Measurements from ENCODE around the gene QSER1.
A peak's percentile ranks its signal among the peaks of the same experiment; 100 is the strongest.
"Not testable (repeated sequence)": the region's sequence is repeated elsewhere in the genome, so short reads cannot be mapped to it uniquely, and the experiment has no call there.

Gene QSER1

GRCh38 chr11:32892355-32893092 lies at the start of gene QSER1:
Gene QSER1 (plus strand): TSS chr11:32892811. CDS start chr11:32893126, 315 bp downstream.
- peak; percentile 57 for DNase-seq (ENCODE audit: low read depth)

DNA sequence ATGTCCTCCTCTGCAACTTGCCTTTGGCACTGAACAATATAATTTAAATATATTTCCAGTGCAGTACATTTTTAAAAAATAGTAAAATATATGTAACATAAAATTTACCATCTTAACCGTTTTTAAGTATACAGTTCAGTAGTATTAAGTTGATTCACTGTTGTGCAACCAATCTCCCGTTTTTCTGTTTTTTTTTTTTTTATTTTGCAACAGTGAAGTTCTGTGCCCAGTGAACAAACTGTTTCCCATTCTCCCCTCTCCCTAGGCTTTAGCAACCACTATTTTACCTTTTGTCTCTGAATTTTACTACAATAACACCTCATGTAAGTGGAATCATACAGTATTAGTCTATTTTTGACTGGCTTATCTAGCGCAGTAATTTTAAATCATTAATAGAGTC lies 49.1 kb upstream of the QSER1 start:
- DNase-seq (ENCODE audit: low read depth) = no peak

DNA sequence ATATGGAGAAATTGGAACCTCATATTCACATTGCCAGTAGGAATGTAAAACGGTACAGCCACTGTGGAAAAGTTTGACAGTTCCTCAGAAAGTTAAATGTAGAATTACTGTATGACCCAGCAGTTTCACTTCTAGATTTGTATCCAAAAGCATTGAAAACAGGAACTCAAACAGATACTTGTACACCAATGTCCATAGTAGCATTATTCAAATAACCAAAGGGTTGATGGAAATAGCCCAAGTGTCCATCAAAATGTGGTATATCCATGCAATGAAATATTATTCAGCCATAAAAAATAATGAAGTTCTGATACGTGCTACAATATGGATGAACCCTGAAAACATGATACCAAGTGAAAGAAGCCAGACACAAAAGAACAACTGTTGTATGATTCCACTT lies 45.1 kb upstream of the QSER1 start:
- DNase-seq (ENCODE audit: low read depth) = no peak

DNA sequence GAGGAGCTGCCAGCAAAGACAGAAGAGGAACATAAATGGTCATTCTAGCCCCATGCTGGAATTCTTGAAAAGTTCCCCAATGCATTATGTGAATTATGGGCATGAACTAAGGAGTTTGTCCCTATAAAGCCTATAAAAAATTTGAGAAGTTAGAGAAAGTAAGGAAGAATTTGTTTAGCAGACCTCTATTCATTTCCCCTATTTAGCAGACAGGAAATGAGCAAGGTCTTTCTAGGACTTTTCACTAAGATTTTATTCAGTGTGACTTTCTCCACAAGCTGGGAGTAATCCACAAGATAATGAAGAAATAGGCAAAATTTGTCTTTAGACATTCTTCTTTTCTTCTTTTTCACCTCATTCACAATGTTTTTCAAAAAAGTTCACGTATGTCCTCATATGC lies 42.9 kb upstream of the QSER1 start:
- no peak for DNase-seq (ENCODE audit: low read depth)

DNA sequence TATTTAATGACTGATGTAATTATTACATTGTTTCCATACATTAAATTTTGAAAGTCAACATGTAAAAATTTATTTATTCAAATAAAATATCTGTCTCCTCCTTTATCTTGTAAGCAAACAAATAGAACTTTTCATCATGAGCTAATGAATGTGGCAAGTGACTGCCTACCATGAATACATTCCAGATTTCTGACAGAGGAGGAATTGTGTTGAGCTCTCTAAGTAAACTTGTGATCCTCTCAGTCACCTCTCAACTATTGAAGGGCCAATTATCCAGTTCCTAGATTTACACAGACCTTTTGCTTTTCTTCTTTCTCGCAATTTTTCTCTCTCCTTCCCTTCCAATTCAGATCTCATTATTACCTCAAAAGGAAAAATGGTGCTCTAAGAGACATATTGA lies 41.4 kb upstream of the QSER1 start:
- DNase-seq (ENCODE audit: low read depth) = no peak

DNA sequence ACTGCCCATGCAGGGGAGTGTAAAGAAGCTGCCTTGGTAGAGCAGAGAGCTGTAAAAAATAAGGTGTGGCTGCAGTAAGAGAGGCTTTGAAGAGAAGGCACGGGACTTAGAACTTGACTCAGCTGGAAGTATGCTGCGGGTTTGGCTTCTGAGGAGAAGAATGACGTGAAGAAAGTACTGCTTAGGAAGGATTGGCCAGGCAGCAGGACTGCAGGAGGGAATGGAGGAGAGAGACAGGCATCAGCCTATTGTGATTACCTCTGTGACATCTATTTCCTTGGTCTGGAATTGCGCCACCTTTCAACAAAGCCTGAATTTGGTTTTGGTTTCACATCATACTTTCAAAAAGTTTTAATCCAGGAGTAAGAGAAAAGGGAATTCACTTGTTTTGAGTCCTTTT lies 40.4 kb upstream of the QSER1 start:
- peak; percentile 67 for DNase-seq (ENCODE audit: low read depth)

DNA sequence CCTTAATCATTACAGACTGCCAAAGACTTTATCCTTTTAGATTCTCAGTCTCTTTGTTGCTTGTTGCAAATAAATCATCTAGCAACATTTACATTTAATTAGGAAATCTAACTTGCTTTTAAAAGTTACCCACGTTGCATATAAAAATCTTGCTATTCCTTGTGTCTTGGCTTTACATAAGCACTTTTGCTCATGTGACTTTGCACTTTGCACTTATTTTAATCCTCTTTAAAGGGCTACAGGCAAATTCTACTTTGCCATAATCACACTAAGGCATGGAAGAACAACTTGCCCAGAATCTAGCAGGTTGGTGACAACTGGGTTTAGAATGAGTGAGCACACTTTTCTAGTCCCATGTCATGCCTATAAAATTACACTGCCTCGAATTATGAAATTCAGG lies 37.0 kb upstream of the QSER1 start:
- DNase-seq (ENCODE audit: low read depth) = no peak

- no peak for DNase-seq (ENCODE audit: low read depth)
Measured at GRCh38 chr11:32858731-32859130, 33.9 kb upstream of the QSER1 start.

GRCh38 chr11:32861850-32862577 lies 30.6 kb upstream of the QSER1 start:
- no peak for DNase-seq (ENCODE audit: low read depth)

DNA sequence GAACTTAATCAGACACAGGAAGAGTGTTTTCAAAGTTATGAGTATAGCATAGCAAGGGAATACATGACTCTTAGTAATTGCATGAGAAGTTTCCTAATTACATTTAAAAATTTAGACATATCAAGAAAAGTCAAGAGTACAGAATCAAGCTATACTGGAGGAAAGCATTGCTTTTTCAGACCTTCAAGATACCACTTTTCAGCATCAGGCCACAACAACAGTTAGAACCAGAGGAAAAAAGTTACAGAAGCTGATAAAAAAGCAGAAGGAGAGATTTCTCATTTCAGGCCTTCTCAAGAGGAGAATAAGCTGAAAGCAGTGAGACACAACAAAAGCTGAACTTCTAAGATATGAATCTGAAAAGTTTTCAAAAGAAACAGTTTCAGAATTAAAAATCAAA lies 28.1 kb upstream of the QSER1 start:
- no peak for DNase-seq (ENCODE audit: low read depth)

- not testable (repeated sequence) for DNase-seq (ENCODE audit: low read depth)
Measured at GRCh38 chr11:32868752-32869151, 23.9 kb upstream of the QSER1 start.

DNA sequence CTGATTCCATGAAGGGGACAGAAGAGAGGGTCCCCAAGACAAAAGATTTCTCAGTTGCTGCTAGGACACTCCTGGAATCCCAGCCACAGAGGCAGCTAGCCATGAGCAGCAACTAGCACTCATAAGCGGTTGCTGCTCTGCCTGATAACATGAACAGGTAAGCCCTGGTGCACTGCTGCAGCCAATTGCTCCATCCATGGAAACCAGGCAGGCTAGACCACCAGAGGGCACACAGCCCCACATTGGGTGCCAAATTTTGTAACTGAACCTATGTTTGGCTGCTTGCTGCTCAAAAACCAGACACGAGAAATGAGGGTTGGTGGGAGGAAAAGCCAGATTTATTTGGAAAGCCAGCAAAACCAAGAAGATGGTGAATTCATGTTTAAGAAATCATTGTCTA lies 21.9 kb upstream of the QSER1 start:
- DNase-seq (ENCODE audit: low read depth) = no peak

GRCh38 chr11:32874132-32874531 lies 18.5 kb upstream of the QSER1 start:
- no peak for DNase-seq (ENCODE audit: low read depth)

DNA sequence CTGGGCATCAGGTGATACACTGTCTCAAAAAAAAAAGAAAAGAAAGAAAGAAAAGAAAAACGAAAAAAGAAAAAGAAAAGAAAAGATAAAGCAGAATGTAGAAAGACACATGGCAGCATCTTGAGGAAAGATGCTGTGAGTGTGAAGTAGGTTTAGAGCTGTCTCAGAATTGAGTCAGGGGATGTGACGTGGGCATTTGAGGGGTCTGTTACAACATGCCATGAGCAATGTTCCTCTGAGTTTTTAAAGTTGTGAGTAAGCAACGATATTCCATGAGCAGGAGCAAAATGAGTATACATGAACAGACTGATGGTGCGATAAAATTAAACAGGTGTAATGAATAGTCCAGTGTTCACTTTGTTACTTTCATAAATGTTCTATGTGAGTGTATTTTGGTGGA lies 11.3 kb upstream of the QSER1 start:
- no peak for DNase-seq (ENCODE audit: low read depth)

DNA sequence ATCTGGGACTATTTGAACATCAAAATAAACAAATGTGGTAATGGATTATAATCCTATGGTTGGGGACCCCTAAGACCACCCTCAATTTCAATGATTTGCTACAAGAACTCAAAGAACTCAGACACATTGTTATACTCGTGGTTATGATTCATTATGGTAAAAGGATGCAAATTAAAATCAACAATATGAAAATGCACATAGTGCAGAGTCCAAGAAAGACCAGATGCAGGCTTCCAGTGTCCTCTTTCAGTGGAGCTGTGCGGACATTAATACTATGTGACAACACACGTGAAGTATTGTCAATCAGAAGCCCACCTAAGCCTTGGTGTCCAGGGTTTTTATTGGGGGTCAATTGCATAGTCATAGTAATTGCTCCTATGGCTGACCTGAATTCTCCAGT lies 9.2 kb upstream of the QSER1 start:
- no peak for DNase-seq (ENCODE audit: low read depth)

- no peak for DNase-seq (ENCODE audit: low read depth)
Measured at GRCh38 chr11:32884023-32884422, 8.6 kb upstream of the QSER1 start.

DNA sequence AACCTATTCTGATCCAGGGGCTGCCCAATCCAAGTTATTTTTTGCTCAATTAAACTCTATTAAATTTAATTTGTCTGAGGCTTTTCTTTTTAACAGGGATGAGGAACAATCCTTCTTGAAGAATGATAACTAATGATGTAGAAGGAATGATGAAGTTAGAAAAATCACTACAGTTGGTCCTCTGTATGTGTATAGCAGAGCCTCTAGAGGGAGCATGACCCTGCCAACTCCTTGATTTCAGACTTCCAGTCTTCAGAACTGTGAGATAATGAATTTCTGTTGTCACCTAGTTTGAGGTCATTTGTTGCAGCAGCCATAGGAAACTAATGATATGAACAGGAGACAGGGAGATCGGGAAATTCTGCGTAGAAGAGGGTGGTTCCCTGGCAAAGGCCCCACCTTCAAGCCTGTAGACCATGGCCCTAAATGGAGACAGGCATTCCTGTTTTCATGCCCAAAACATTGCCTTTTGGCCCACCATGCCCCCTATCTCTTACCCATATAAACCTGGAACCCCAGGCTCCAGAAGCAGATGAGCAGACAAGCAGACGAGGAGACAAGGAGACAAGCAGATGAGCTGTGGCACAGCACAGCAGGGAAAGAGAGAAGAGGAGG lies 7.7 kb upstream of the QSER1 start:
- DNase-seq (ENCODE audit: low read depth) = peak; percentile 40

DNA sequence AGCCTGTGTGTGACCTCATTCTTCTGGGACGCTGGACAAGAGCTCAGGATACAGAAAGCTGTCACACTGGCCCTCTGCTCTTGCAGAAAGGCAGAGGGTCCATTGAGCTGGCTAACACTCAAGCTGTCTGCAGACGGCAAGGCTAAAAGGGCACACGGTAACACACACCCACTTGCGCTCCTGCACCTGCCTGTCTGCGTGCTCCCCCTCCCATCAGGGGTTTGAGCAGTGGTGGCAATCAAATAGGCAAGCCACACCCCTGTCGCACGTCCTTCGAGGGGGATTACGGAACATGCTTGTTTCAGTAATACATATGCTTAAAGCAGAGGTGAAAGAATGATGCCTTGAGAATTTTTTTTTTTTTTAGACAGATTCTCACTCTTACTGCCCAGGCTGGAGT lies 7.1 kb upstream of the QSER1 start:
- no peak for DNase-seq (ENCODE audit: low read depth)

- no peak for DNase-seq (ENCODE audit: low read depth)
Measured at GRCh38 chr11:32886180-32886579, 6.4 kb upstream of the QSER1 start.

DNA sequence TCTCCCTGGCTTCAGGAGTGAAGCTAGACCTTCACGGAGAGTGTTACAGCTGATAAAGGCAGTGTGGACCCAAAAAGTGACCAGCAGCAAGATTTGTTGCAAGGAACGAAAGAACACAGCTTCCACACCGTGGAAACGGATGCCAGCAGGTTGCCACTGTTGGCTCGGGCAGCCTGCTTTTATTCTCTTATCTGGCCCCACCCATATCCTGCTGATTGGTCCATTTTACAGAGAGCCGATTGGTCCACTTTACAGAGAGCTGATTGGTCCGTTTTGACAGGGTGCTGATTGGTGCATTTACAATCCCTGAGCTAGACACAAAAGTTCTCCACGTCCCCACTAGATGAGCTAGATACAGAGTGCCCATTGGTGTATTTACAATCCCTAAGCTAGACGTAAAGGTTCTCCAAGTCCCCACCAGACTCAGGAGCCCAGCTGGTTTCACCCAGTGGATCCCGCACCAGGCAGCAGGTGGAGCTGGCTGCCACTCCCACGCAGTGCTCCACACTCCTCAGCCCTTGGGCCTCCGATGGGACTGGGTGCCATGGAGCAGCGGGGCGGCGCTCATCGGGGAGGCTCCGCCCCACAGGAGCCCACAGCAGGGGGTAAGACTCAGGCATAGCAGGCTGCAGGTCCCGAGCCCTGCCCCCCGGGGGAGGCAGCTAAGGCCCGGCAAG lies 4.8 kb upstream of the QSER1 start:
- not testable (repeated sequence) for DNase-seq (ENCODE audit: low read depth)

DNA sequence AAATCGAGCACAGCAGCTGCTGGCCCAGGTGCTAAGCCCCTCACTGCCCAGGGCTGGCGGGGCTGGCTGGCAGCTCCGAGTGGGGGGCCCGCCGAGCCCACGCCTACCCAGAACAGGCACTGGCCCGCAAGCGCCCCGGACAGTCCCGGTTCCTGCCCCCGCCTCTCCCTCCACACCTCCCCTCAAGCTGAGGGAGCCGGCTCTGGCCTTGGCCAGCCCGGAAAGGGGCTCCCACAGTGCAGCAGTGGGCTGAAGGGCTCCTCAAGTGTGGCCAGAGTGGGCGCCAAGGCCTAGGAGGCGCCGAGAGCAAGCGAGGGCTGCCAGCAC lies 4.3 kb upstream of the QSER1 start:
- DNase-seq (ENCODE audit: low read depth) = not testable (repeated sequence)

GRCh38 chr11:32888805-32889204 lies 3.8 kb upstream of the QSER1 start:
- peak; percentile 81 for DNase-seq (ENCODE audit: low read depth)
